ENCODE data around the gene ADCY9.

The ADCY9 gene

DNA sequence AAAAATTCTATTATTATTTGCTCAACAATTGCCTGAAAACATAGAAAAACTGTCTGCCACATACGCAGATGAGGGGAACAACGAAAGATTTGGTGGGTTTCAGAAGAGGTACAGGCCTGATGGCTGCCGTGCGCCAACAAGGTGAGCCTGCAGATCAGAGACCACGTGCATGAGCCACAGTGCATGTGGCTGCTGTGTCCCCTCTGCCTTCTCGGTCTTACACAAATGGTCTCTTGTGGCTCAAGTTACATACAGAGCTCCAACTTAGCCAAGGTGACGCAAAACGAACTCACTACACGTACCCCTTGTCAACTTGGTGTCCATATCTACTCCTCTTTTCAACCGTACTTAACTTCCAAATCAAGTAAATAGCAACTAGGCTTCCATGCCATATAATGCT lies 82.3 kb downstream of the ADCY9 start:
- no peak overlapping the region for H3K27ac ChIP-seq
- TF ChIP-seq, protein P1, sequence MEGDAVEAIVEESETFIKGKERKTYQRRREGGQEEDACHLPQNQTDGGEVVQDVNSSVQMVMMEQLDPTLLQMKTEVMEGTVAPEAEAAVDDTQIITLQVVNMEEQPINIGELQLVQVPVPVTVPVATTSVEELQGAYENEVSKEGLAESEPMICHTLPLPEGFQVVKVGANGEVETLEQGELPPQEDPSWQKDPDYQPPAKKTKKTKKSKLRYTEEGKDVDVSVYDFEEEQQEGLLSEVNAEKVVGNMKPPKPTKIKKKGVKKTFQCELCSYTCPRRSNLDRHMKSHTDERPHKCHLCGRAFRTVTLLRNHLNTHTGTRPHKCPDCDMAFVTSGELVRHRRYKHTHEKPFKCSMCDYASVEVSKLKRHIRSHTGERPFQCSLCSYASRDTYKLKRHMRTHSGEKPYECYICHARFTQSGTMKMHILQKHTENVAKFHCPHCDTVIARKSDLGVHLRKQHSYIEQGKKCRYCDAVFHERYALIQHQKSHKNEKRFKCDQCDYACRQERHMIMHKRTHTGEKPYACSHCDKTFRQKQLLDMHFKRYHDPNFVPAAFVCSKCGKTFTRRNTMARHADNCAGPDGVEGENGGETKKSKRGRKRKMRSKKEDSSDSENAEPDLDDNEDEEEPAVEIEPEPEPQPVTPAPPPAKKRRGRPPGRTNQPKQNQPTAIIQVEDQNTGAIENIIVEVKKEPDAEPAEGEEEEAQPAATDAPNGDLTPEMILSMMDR (conservative IDR thresholded peaks at IDR 0.05) = no peak

DNA sequence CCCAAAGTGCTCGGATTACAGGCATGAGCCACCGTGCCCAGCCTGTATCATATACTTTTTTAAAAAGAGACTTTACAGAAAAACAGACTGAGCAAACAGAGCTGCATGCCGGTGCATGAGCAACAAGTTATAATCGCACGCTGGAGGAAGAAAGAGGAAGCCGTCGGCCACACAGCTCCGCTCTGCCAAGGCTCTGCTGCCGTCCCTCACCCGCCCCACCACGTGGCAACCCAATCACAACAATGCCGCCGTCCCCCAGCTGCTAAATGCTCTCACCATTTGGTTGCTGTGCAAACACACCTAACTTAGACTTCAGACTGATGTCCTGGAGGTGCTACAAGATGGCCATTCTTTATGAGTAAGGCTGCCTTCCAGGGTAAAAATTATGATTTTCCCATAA lies 83.5 kb downstream of the ADCY9 start:
- TF ChIP-seq, protein P1 (conservative IDR thresholded peaks at IDR 0.05) = no peak
- H3K27ac ChIP-seq = no peak overlapping the region

DNA sequence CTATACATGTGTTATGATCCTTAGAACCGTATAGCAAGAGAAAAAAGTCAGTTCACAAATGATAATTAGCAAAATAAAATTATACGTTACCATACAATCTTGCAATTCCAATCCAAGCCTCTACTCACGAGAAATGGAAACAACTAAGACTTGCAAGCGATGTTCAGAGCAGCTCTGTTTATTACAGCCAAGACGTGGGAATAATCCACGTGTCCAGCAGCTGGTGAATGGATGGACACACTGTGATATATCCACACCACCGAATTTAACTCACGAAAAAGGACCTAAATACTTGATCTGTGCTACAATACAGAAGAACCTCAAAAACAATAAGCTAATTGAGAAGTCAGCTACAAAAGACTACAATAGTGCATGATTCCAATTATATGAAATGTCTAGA lies 88.1 kb downstream of the ADCY9 start:
- TF ChIP-seq, protein P1 (conservative IDR thresholded peaks at IDR 0.05) = no peak
- H3K27ac ChIP-seq = no peak overlapping the region

DNA sequence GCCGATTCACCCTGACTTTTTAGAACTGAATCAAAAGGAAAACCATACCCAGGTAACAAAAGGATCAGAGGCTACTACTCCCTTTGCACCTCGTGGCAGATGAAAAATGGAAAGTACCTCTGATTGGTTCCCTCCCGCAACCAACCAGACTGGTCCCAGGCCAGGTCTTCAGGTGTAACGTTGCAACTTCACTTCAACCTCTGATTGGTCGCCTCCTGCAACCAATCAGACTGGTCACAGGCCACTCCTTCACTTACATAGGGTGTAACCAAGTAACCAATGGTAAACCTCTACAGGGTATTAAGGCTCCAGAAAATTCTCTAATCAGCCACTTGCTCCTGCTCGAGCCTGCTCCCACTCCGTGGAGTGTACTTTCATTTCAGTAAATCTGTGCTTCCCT lies 89.4 kb downstream of the ADCY9 start:
- H3K27ac ChIP-seq = no peak overlapping the region
- TF ChIP-seq, protein P1 (conservative IDR thresholded peaks at IDR 0.05) = no peak

DNA sequence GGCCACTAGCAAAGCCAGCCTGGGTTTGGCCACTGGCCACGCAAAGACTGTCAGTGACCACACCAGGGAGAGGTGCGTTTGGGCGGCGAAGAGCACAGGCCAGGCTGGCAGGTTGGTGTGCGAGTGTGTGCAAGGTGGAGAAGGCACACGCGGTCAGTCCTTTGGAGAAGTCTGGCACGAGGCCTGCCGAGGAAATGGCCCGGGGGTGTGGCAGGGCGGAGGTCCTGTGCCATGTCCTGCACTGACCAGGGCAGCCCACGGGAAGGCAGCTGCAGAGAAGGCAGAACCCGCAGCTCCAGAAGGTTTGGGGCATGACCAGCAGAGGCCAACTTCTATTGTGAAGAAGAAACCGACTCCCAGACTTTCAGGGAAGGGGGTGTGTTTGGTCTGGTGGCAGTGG lies 90.8 kb downstream of the ADCY9 start:
- TF ChIP-seq, protein P1 (conservative IDR thresholded peaks at IDR 0.05) = no peak
- H3K27ac ChIP-seq = no peak overlapping the region

DNA sequence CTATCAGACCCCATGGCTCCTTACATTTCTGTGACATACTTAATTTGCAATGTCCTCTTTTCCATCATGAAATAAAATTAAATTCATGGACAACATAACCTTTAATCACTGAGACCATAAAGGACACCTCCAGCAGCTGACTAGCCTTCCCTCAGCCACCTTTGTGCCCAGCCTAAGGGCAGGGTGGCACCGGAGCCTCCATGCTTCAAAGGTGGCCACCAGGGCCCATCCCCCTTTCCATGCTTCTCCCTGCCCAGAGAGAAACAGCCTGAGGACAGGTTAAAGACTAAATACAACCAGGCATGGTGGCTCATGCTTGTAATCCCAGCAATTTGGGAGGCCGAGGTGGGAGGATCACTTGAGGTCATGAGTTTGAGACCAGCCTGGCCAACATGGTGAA lies 94.3 kb downstream of the ADCY9 start:
- TF ChIP-seq, protein P1 (conservative IDR thresholded peaks at IDR 0.05) = no peak
- no peak overlapping the region for H3K27ac ChIP-seq

DNA sequence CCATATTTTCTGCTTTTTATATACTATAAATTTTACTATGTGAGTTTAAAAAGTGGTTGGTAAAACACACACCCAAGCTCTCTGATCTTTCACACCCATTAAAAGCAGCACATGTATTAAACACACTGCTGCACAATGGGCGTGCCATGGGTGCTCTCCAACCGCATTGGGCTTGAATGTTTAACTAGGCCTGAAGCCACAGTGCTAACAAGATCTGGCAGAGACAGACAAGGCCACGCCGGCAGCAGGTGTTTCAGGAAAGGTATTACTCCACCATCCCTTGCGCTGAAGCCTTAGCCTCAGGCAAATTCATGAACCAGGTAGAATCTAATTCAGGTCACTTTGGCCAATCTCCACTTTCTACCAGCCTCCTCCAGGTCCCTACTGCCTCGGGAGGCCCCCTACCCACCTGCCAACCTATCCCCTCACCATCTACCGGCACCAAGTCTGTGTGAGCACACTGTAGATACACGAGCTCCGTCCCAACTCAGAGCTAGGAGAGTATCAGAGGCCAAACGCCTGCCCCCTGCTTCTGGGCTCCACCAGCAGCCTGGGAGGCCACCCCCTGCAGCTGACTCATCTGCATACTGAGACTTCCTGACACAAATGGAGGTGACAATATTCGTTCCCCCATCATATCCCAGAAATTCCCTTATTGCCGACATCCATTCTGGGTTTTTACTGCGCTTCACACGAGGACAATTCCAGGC lies 95.0 kb downstream of the ADCY9 start:
- H3K27ac ChIP-seq = no peak overlapping the region
- TF ChIP-seq, protein P1 (conservative IDR thresholded peaks at IDR 0.05) = no peak
